ENCODE measurements around the gene PAK2. TPM values are rescaled to one million over a fixed set of nuclear protein-coding genes. Genes with fewer than 3 reads are reported as not detected.
"Not testable (repeated sequence)": the region's sequence is repeated elsewhere in the genome, so short reads cannot be mapped to it uniquely, and the experiment has no call there.

Gene PAK2
- total and polyA plus RNA-seq, 3 donors from 2014 or later, result 30.7 to 49.2 (median 47.4) TPM

- Histone ChIP-seq H3K36me3 (ENCODE audit: low read depth, missing control alignments) (no peaks in the 10 kb centered on the region), H3K9me3 (no peaks in the 10 kb centered on the region), H3K27me3 (no peaks in the 10 kb centered on the region), H3K27ac (no peak overlapping the region), H3K4me1 (no peaks in the 10 kb centered on the region), H3K4me3 (no peak overlapping the region)
- 55 to 56% methylated on average over 3 of the region's 3 CpGs for WGBS, 2 donors
- DNase-seq, result peak; percentile 75
- intact Hi-C loops (cut with DNase I; ENCODE audit: low total_unique reads), result no loop called here
- peak in 2 of 3 experiments; percentile 28 to 50 for TF ChIP-seq CTCF (IDR thresholded peaks at IDR 0.05)
- TF ChIP-seq POLR2A (IDR thresholded peaks at IDR 0.05), result no peak
These were observed 98.3 kb downstream of the PAK2 start for GRCh38 chr3:196837819-196838420.

GRCh38 chr3:196839351-196839750 lies 99.7 kb downstream of the PAK2 start:
- H3K27me3 ChIP-seq; H3K9me3 ChIP-seq; H3K4me3 ChIP-seq; H3K27ac ChIP-seq; DNase-seq; H3K4me1 ChIP-seq; intact Hi-C loops (cut with DNase I; ENCODE audit: low total_unique reads); H3K36me3 ChIP-seq (ENCODE audit: low read depth, missing control alignments): not testable (repeated sequence)
- WGBS, 2 donors, result 86 to 93% methylated on average over 6 of the region's 6 CpGs

GRCh38 chr3:196842567-196843434 lies 103.1 kb downstream of the PAK2 start:
- Histone ChIP-seq H3K27ac (no peak overlapping the region), H3K9me3 (no peaks in the 10 kb centered on the region), H3K36me3 (ENCODE audit: low read depth, missing control alignments) (no peaks in the 10 kb centered on the region), H3K4me1 (no peaks in the 10 kb centered on the region), H3K27me3 (no peaks in the 10 kb centered on the region), H3K4me3 (no peak overlapping the region)
- intact Hi-C loops (cut with DNase I; ENCODE audit: low total_unique reads), result no loop called here
- 79 to 83% methylated on average over 17 of the region's 17 CpGs for WGBS, 2 donors
- no peak for DNase-seq
- no peak for TF ChIP-seq CTCF (IDR thresholded peaks at IDR 0.05)
- TF ChIP-seq POLR2A (IDR thresholded peaks at IDR 0.05), result no peak

GRCh38 chr3:196843435-196844110 lies 103.9 kb downstream of the PAK2 start:
- Histone ChIP-seq H3K9me3 (no peaks in the 10 kb centered on the region), H3K36me3 (ENCODE audit: low read depth, missing control alignments) (no peaks in the 10 kb centered on the region), H3K4me1 (no peaks in the 10 kb centered on the region), H3K4me3 (no peak overlapping the region), H3K27ac (no peak overlapping the region), H3K27me3 (no peaks in the 10 kb centered on the region)
- no peak for TF ChIP-seq CTCF (IDR thresholded peaks at IDR 0.05)
- no peak for TF ChIP-seq POLR2A (IDR thresholded peaks at IDR 0.05)
- intact Hi-C loops (cut with DNase I; ENCODE audit: low total_unique reads), result no loop called here
- WGBS, 2 donors, result 90% methylated on average over 9 of the region's 9 CpGs
- DNase-seq, result no peak

GRCh38 chr3:196844235-196845219 lies 104.9 kb downstream of the PAK2 start:
- H3K36me3 ChIP-seq (ENCODE audit: low read depth, missing control alignments); DNase-seq; H3K27ac ChIP-seq; intact Hi-C loops (cut with DNase I; ENCODE audit: low total_unique reads); H3K4me3 ChIP-seq; H3K9me3 ChIP-seq; H3K27me3 ChIP-seq; H3K4me1 ChIP-seq: not testable (repeated sequence)
- 84 to 90% methylated on average over 16 to 20 of the region's 22 CpGs for WGBS, 2 donors

GRCh38 chr3:196848375-196848774 lies 108.7 kb downstream of the PAK2 start:
- H3K36me3 ChIP-seq (ENCODE audit: low read depth, missing control alignments); DNase-seq; intact Hi-C loops (cut with DNase I; ENCODE audit: low total_unique reads); H3K9me3 ChIP-seq; H3K4me3 ChIP-seq; H3K4me1 ChIP-seq; H3K27me3 ChIP-seq; H3K27ac ChIP-seq: not testable (repeated sequence)
- WGBS, 2 donors, result 86 to 91% methylated on average over 4 of the region's 4 CpGs
